Panc1 (cell line): Measurements from ENCODE around the gene IRS1. TPM values are rescaled to one million over a fixed set of nuclear protein-coding genes. Genes with fewer than 3 reads are reported as not detected.

Experiments used
- ATAC-seq: fragments of 200-7000 bp; cut with Tn5 transposase; 2 replicates; pipeline ENCODE4 v1.9.1; 2020; ENCODE audit warnings: mild to moderate bottlenecking, moderate library complexity
- BruUV-seq: library from RNA; stranded (reverse); fragments of 400-500 nt; replicated peaks from 2 replicates; lab custom pipeline; 2021; lab: Mats Ljungman, UMichigan
- CTCF ChIA-PET: fragments of 300-600 bp; sonication (Branson Sonifier 250); formaldehyde crosslinking; loops from one replicate; lab custom pipeline; 2022; ENCODE audit warnings: antibody characterized with exemption; lab: Charles Lee
- POLR2A ChIA-PET: fragments of 300-600 bp; sonication (Branson Sonifier 250); formaldehyde crosslinking; loops from one replicate; lab custom pipeline; 2022; ENCODE audit warnings: antibody characterized with exemption; lab: Charles Lee
- DNase-seq: peaks from one replicate; pipeline ENCODE4 v3.0.0-alpha.2; 2010; ENCODE audit warnings: low read depth, low spot score
- H3K27ac ChIP-seq: 2 replicates; pipeline ENCODE4 v1.5.1; 2011; ENCODE audit warnings: mild to moderate bottlenecking, low read length, inconsistent platforms
- H3K27me3 ChIP-seq: fragments of 200-500 bp; sonication (Bioruptor generic); 2 replicates; pipeline ENCODE4 v1.6.0; 2014; ENCODE audit warnings: low read length, inconsistent platforms; ENCODE audit not compliant: control insufficient read depth, insufficient read depth
- H3K36me3 ChIP-seq: fragments of 200-500 bp; sonication (Bioruptor generic); 2 replicates; pipeline ENCODE4 v1.5.1; 2014; ENCODE audit warnings: inconsistent platforms, mild to moderate bottlenecking, low read length, moderate library complexity; ENCODE audit not compliant: control insufficient read depth, insufficient read depth
- H3K4me1 ChIP-seq: 2 replicates; pipeline ENCODE4 v1.5.1; 2011; ENCODE audit warnings: inconsistent platforms, mild to moderate bottlenecking, low read length, moderate library complexity; ENCODE audit not compliant: control insufficient read depth, insufficient read depth
- H3K4me3 ChIP-seq, 2 experiments: 2 replicates each; pipeline ENCODE4 v1.5.1; 2011 to 2012; ENCODE audit warnings: low read depth in 2 of 2, low read length in 2 of 2, mild to moderate bottlenecking in 2 of 2, inconsistent platforms in 1 of 2, moderate library complexity in 1 of 2
- H3K9me3 ChIP-seq: fragments of 200-500 bp; sonication (Bioruptor generic); 2 replicates; pipeline ENCODE4 v1.5.1; 2014; ENCODE audit warnings: low read depth, mild to moderate bottlenecking, inconsistent platforms, low read length, moderate library complexity; ENCODE audit not compliant: control insufficient read depth, insufficient read depth
- POLR2AphosphoS5 ChIP-seq: IDR thresholded peaks from 2 replicates; pipeline ENCODE4 v1.6.1; 2012; ENCODE audit warnings: mild to moderate bottlenecking, low read depth, low read length, moderate library complexity
- SIN3A ChIP-seq: IDR thresholded peaks from 2 replicates; pipeline ENCODE4 v1.6.1; 2012; ENCODE audit warnings: low read depth, mild to moderate bottlenecking, low read length, moderate library complexity, borderline replicate concordance; ENCODE audit not compliant: insufficient read depth
- TCF7L2 ChIP-seq: IDR thresholded peaks from 2 replicates; pipeline ENCODE4 v1.6.1; 2011; ENCODE audit warnings: mild to moderate bottlenecking, low read depth, low read length, inconsistent platforms
- in situ Hi-C: cut with HindIII; loops from 2 replicates; pipeline ENCODE4 v1.10.0; 2016; ENCODE audit warnings: low sequenced_read_pairs, low pct_unique_long_range_greater_than_20kb
- intact Hi-C: fragments of 100-400 bp; cut with micrococcal nuclease; formaldehyde crosslinking; loops from one replicate; pipeline ENCODE4 v1.10.0; 2022; ENCODE audit not compliant: unreplicated experiment
- total RNA-seq: library from RNA; stranded (reverse); gene quantifications from one replicate; pipeline ENCODE4 v1.2.1, GENCODE V29; 2021; ENCODE audit not compliant: unreplicated experiment
- TF ChIP-seq, protein P1 (sequence below), 2 experiments: IDR thresholded peaks; 2 replicates each; pipeline ENCODE4 v1.6.1; 2011 to 2012; ENCODE audit warnings: low read depth in 2 of 2, control low read depth in 1 of 2, low read length in 1 of 2, mild to moderate bottlenecking in 1 of 2, moderate library complexity in 1 of 2; ENCODE audit not compliant: insufficient read depth in 1 of 2
- TF ChIP-seq, protein P2 (sequence below): fragments of 450-650 bp; IDR thresholded peaks from 2 replicates; pipeline ENCODE4 v1.5.1; 2017; ENCODE audit warnings: mild to moderate bottlenecking

IRS1 gene
- total RNA-seq, 1 experiment from 2014 or later: 27.3 TPM

DNA sequence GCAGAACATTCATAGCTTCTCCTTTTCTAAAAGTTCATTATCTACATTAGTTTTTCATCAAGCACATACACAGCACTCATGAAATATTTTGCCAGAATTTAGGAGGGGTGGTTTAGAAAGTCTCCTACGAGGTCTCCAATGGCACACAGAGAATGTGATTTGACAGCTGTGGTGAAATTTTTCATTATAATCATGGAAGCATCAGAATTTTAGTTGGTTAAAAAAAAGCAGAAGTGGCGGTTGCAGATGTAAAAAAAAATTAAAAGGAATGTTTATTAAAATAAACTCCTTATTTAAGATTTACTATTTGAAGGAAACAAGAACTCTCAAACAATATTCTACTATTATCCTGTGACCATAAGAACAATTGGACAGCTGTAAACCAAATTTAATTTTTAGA lies 25.4 kb upstream of the IRS1 start:
- DNase-seq: no peak
- POLR2A ChIA-PET: no interaction called here
- H3K36me3 ChIP-seq: no peaks in the 10 kb centered on the region
- in situ Hi-C loops: no loop called here
- no TSS peak for BruUV-seq
- TF ChIP-seq SIN3A (no peak), POLR2AphosphoS5 (no peak), TCF7L2 (no peak)
- TF ChIP-seq, protein P1, sequence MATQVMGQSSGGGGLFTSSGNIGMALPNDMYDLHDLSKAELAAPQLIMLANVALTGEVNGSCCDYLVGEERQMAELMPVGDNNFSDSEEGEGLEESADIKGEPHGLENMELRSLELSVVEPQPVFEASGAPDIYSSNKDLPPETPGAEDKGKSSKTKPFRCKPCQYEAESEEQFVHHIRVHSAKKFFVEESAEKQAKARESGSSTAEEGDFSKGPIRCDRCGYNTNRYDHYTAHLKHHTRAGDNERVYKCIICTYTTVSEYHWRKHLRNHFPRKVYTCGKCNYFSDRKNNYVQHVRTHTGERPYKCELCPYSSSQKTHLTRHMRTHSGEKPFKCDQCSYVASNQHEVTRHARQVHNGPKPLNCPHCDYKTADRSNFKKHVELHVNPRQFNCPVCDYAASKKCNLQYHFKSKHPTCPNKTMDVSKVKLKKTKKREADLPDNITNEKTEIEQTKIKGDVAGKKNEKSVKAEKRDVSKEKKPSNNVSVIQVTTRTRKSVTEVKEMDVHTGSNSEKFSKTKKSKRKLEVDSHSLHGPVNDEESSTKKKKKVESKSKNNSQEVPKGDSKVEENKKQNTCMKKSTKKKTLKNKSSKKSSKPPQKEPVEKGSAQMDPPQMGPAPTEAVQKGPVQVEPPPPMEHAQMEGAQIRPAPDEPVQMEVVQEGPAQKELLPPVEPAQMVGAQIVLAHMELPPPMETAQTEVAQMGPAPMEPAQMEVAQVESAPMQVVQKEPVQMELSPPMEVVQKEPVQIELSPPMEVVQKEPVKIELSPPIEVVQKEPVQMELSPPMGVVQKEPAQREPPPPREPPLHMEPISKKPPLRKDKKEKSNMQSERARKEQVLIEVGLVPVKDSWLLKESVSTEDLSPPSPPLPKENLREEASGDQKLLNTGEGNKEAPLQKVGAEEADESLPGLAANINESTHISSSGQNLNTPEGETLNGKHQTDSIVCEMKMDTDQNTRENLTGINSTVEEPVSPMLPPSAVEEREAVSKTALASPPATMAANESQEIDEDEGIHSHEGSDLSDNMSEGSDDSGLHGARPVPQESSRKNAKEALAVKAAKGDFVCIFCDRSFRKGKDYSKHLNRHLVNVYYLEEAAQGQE (IDR thresholded peaks at IDR 0.05; ENCODE audit: insufficient read depth in 1 of 2, low read depth in 2 of 2, low read length in 1 of 2): no peak
- TF ChIP-seq, protein P2, sequence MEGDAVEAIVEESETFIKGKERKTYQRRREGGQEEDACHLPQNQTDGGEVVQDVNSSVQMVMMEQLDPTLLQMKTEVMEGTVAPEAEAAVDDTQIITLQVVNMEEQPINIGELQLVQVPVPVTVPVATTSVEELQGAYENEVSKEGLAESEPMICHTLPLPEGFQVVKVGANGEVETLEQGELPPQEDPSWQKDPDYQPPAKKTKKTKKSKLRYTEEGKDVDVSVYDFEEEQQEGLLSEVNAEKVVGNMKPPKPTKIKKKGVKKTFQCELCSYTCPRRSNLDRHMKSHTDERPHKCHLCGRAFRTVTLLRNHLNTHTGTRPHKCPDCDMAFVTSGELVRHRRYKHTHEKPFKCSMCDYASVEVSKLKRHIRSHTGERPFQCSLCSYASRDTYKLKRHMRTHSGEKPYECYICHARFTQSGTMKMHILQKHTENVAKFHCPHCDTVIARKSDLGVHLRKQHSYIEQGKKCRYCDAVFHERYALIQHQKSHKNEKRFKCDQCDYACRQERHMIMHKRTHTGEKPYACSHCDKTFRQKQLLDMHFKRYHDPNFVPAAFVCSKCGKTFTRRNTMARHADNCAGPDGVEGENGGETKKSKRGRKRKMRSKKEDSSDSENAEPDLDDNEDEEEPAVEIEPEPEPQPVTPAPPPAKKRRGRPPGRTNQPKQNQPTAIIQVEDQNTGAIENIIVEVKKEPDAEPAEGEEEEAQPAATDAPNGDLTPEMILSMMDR: no peak
- H3K4me3 ChIP-seq: no peak overlapping the region
- no peaks in the 10 kb centered on the region for H3K4me1 ChIP-seq
- no peak overlapping the region for H3K27ac ChIP-seq
- CTCF ChIA-PET: no interaction called here
- intact Hi-C loops: no loop called here
- H3K27me3 ChIP-seq: no peaks in the 10 kb centered on the region
- no peaks in the 10 kb centered on the region for H3K9me3 ChIP-seq
- no peak for ATAC-seq

DNA sequence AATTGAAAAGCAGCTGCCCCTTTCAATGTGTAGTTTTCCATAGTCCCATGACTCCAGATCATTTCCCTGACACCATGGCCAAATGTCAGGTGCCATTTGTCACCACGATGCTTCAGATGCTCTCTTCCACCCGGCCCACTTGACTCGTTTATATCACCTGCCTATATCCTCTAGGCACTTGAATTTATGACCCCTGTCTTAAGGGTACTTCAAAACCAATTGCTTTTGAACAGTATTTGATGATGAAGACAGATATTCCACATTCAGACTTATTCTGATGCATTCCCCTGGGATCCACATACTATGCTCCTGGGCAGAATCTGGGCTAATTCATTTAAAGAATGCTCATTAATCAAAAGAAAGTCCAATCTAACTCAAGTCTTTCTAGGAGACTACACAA lies 19.3 kb upstream of the IRS1 start:
- TF ChIP-seq POLR2AphosphoS5 (no peak), SIN3A (no peak), TCF7L2 (no peak)
- no peak overlapping the region for H3K4me3 ChIP-seq
- POLR2A ChIA-PET: no interaction called here
- no TSS peak for BruUV-seq
- no peaks in the 10 kb centered on the region for H3K27me3 ChIP-seq
- H3K27ac ChIP-seq: no peak overlapping the region
- H3K36me3 ChIP-seq: no peaks in the 10 kb centered on the region
- intact Hi-C loops: no loop called here
- no peak for ATAC-seq
- CTCF ChIA-PET: no interaction called here
- no peaks in the 10 kb centered on the region for H3K4me1 ChIP-seq
- no peak for DNase-seq
- in situ Hi-C loops: no loop called here
- no peaks in the 10 kb centered on the region for H3K9me3 ChIP-seq

DNA sequence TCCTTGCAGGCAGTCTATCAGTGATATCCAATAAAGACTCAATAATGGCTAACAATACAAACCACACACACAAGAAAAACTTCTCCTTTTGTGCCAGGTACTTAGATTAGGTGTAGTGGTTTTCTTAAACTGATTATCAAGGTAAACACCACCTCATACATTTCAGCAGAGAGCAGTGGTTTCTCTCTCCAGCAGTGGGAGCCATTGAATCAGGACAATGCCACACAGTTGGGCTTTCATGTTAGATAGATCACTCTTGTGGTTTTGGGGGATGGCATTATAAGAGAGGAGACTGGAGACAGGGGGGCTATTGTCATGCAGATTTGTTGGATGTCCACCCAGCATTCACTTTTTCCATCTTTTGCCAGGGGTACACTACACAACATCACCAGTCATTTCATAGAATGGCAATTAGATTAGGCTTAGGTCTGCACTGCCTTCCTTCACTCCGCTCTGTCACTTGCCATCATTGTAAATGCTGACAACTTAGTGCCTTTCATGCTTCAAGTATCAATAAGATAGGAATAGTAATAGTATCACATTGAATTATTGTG lies 13.6 kb upstream of the IRS1 start:
- H3K9me3 ChIP-seq: no peaks in the 10 kb centered on the region
- no peaks in the 10 kb centered on the region for H3K27me3 ChIP-seq
- intact Hi-C loops (no loop called here), in situ Hi-C loops (no loop called here)
- H3K4me1 ChIP-seq: no peaks in the 10 kb centered on the region
- BruUV-seq: no TSS peak
- TF ChIP-seq TCF7L2: no peak
- TF ChIP-seq, protein P2: peak; percentile 67
- DNase-seq (no peak), ATAC-seq (no peak)
- no peaks in the 10 kb centered on the region for H3K36me3 ChIP-seq
- CTCF ChIA-PET: no interaction called here
- H3K27ac ChIP-seq: no peak overlapping the region
- POLR2A ChIA-PET: no interaction called here
- H3K4me3 ChIP-seq: no peak overlapping the region
